Caco-2 (cell line): Measurements from ENCODE around the gene KIF20B. TPM values are rescaled to one million over a fixed set of nuclear protein-coding genes. Genes with fewer than 3 reads are reported as not detected.
A peak's percentile ranks its signal among the peaks of the same experiment; 100 is the strongest.

Source experiments
- BruUV-seq: library from RNA; stranded (reverse); fragments of 400-500 nt; replicated peaks from 2 replicates; lab custom pipeline; 2021; lab: Mats Ljungman, UMichigan
- CTCF ChIA-PET: fragments of 300-600 bp; sonication (Branson Sonifier 250); formaldehyde crosslinking; loops from one replicate; lab custom pipeline; 2022; ENCODE audit warnings: antibody characterized with exemption; lab: Charles Lee
- POLR2A ChIA-PET: fragments of 300-600 bp; sonication (Branson Sonifier 250); formaldehyde crosslinking; loops from one replicate; lab custom pipeline; 2022; ENCODE audit warnings: antibody characterized with exemption; lab: Charles Lee
- DNase-seq, 2 experiments: peaks; one replicate each; pipeline versions ENCODE4 v3.0.0 to v3.0.0-alpha.2; 2020 to 2022
- H3K27me3 ChIP-seq: replicated peaks from 2 replicates; pipeline ENCODE4 v1.6.0; 2011; ENCODE audit warnings: low read length; ENCODE audit not compliant: control insufficient read depth, insufficient read depth
- H3K36me3 ChIP-seq: 2 replicates; pipeline ENCODE4 v1.5.1; 2011; ENCODE audit warnings: low read length; ENCODE audit not compliant: control insufficient read depth, insufficient read depth
- H3K4me1 ChIP-seq: fragments of 250-450 bp; sonication (Bioruptor Pico); 2 replicates; pipeline ENCODE4 v1.5.1; 2020; ENCODE audit warnings: mild to moderate bottlenecking
- H3K4me3 ChIP-seq: 2 replicates; pipeline ENCODE4 v1.5.1; 2011; ENCODE audit warnings: low read depth, mild to moderate bottlenecking, control low read depth, low read length
- H3K9me3 ChIP-seq: fragments of 250-450 bp; sonication (Bioruptor Pico); 2 replicates; pipeline ENCODE4 v1.5.1; 2020; ENCODE audit warnings: mild to moderate bottlenecking, moderate library complexity
- H3K27ac Mint-ChIP-seq: one replicate; pipeline ENCODE4 v1.8.0; 2022; ENCODE audit warnings: mixed read lengths; ENCODE audit not compliant: unreplicated experiment
- H3K27me3 Mint-ChIP-seq: one replicate; pipeline ENCODE4 v1.8.0; 2022; ENCODE audit warnings: mixed read lengths; ENCODE audit not compliant: insufficient read depth, unreplicated experiment
- H3K36me3 Mint-ChIP-seq: one replicate; pipeline ENCODE4 v1.8.0; 2022; ENCODE audit warnings: mild to moderate bottlenecking, mixed read lengths; ENCODE audit not compliant: insufficient read depth, unreplicated experiment
- H3K4me1 Mint-ChIP-seq: one replicate; pipeline ENCODE4 v1.8.0; 2022; ENCODE audit warnings: low read depth, mixed read lengths; ENCODE audit not compliant: unreplicated experiment
- H3K4me3 Mint-ChIP-seq: one replicate; pipeline ENCODE4 v1.8.0; 2022; ENCODE audit warnings: mild to moderate bottlenecking, moderate library complexity, mixed read lengths; ENCODE audit not compliant: unreplicated experiment
- H3K9me3 Mint-ChIP-seq: one replicate; pipeline ENCODE4 v1.8.0; 2022; ENCODE audit warnings: mixed read lengths; ENCODE audit not compliant: unreplicated experiment
- CTCF ChIP-seq, 2 experiments: fragments of 200-600 bp in 1 of 2; IDR thresholded peaks; 1 replicate in 1 of 2; 2 replicates in 1 of 2; pipeline versions ENCODE4 v1.5.1 to v1.8.0; 2011 to 2022; ENCODE audit warnings: antibody characterized with exemption in 1 of 2, control low read depth in 1 of 2, inconsistent platforms in 1 of 2, low read depth in 1 of 2, low read length in 1 of 2, mild to moderate bottlenecking in 1 of 2, moderate library complexity in 1 of 2; ENCODE audit not compliant: insufficient read depth in 1 of 2, severe bottlenecking in 1 of 2, unreplicated experiment in 1 of 2
- intact Hi-C: fragments of 100-400 bp; cut with micrococcal nuclease; formaldehyde crosslinking; loops from one replicate; pipeline ENCODE4 v1.10.0; 2022; ENCODE audit not compliant: unreplicated experiment
- total RNA-seq: library from RNA; stranded (reverse); gene quantifications from 2 replicates; pipeline ENCODE4 v1.2.3, GENCODE V29; 2022

KIF20B gene
- total RNA-seq, 1 experiment from 2014 or later = 43.9 TPM

GRCh38 chr10:89652806-89653370, 48.5 kb upstream of the KIF20B start:
- no peaks in the 10 kb centered on the region for H3K36me3 Mint-ChIP-seq
- BruUV-seq = no TSS peak
- TF ChIP-seq CTCF (IDR thresholded peaks at IDR 0.05; ENCODE audit: insufficient read depth in 1 of 2, low read depth in 1 of 2, low read length in 1 of 2, severe bottlenecking in 1 of 2, unreplicated experiment in 1 of 2) = no peak
- no peak overlapping the region for H3K4me3 Mint-ChIP-seq
- DNase-seq = no peak
- H3K4me1 Mint-ChIP-seq = peaks cover 8% of the 10 kb centered on the region
- H3K27ac Mint-ChIP-seq = no peak overlapping the region
- no peaks in the 10 kb centered on the region for H3K27me3 ChIP-seq
- ChIA-PET POLR2A (no interaction called here), CTCF (no interaction called here)
- H3K4me1 ChIP-seq = peaks cover 25% of the 10 kb centered on the region
- H3K27me3 Mint-ChIP-seq = no peaks in the 10 kb centered on the region
- H3K4me3 ChIP-seq = no peak overlapping the region
- H3K9me3 ChIP-seq = peaks cover 13% of the 10 kb centered on the region; the same call in 1 of the 2 replicates
- no peaks in the 10 kb centered on the region for H3K36me3 ChIP-seq
- intact Hi-C loops = no loop called here
- peaks cover 27% of the 10 kb centered on the region for H3K9me3 Mint-ChIP-seq

- Mint-ChIP-seq H3K9me3 (peaks cover 32% of the 10 kb centered on the region), H3K36me3 (no peaks in the 10 kb centered on the region), H3K27me3 (no peaks in the 10 kb centered on the region), H3K4me1 (peaks cover 8% of the 10 kb centered on the region), H3K27ac (no peak overlapping the region), H3K4me3 (no peak overlapping the region)
- Histone ChIP-seq H3K27me3 (no peaks in the 10 kb centered on the region), H3K4me1 (peaks cover 25% of the 10 kb centered on the region), H3K36me3 (no peaks in the 10 kb centered on the region), H3K9me3 (peaks cover 13% of the 10 kb centered on the region; the same call in 1 of the 2 replicates), H3K4me3 (no peak overlapping the region)
- BruUV-seq = no TSS peak
- ChIA-PET CTCF (no interaction called here), POLR2A (no interaction called here)
- no peak for DNase-seq
- TF ChIP-seq CTCF (IDR thresholded peaks at IDR 0.05; ENCODE audit: insufficient read depth in 1 of 2, low read depth in 1 of 2, low read length in 1 of 2, severe bottlenecking in 1 of 2, unreplicated experiment in 1 of 2) = no peak
- intact Hi-C loops = no loop called here
Observed at GRCh38 chr10:89653410-89653869, 48.0 kb upstream of the KIF20B start.

GRCh38 chr10:89655722-89656121, 45.7 kb upstream of the KIF20B start:
- no peak for DNase-seq
- Mint-ChIP-seq H3K4me3 (peak overlapping the region; percentile 15), H3K4me1 (peaks cover 8% of the 10 kb centered on the region), H3K27me3 (no peaks in the 10 kb centered on the region), H3K9me3 (peaks cover 27% of the 10 kb centered on the region), H3K36me3 (no peaks in the 10 kb centered on the region), H3K27ac (no peak overlapping the region)
- H3K4me1 ChIP-seq = peaks cover 25% of the 10 kb centered on the region
- H3K9me3 ChIP-seq = peaks cover 4% of the 10 kb centered on the region; the same call in 1 of the 2 replicates
- intact Hi-C loops = no loop called here
- no TSS peak for BruUV-seq
- TF ChIP-seq CTCF (IDR thresholded peaks at IDR 0.05; ENCODE audit: insufficient read depth in 1 of 2, low read depth in 1 of 2, low read length in 1 of 2, severe bottlenecking in 1 of 2, unreplicated experiment in 1 of 2) = no peak
- H3K4me3 ChIP-seq = no peak overlapping the region
- no peaks in the 10 kb centered on the region for H3K27me3 ChIP-seq
- CTCF ChIA-PET = no interaction called here
- POLR2A ChIA-PET = no interaction called here
- no peaks in the 10 kb centered on the region for H3K36me3 ChIP-seq
